GM12892 (cell line): ENCODE data around the gene TCN1.

ENCODE experiments used
- POLR2A ChIP-seq: IDR thresholded peaks from 2 replicates; pipeline ENCODE4 v1.6.1; 2011; ENCODE audit warnings: low read depth, low read length, control low read depth
- POLR2AphosphoS5 ChIP-seq: IDR thresholded peaks from 2 replicates; pipeline ENCODE4 v1.6.1; 2011; ENCODE audit warnings: low read depth, low read length, control low read depth
- TAF1 ChIP-seq: IDR thresholded peaks from 2 replicates; pipeline ENCODE4 v1.6.1; 2011; ENCODE audit warnings: low read depth, mild to moderate bottlenecking, control low read depth, low read length, borderline replicate concordance

DNA sequence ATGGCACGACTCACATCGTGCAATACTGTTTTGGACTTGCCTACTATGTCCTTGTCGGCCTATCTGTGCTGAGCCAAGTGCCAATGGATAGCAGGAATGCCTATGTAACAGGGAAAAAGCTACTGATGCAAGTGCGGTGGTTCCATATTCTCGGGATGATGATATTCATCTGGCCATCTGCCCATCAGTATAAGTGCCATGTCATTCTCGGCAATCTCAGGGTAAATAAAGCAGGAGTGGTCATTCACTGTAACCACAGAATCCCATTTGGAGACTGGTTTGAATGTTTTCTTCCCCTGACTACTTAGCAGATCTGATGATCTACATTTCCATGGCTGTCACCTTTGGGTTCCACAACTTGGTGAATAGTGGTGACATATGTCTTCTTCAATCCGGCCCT lies 32.4 kb upstream of the TCN1 start:
- TF ChIP-seq POLR2A (no peak), TAF1 (no peak), POLR2AphosphoS5 (no peak)
